Activated CD4-positive, CD25-positive, alpha-beta regulatory T cell treated with anti-CD3 and anti-CD28 coated beads, Interleukin-2, amount 50 U/mL, for 24 hours (primary cell): ENCODE results near the gene TMCC2.

Experiments used
- ATAC-seq, 2 donors: fragments of 150-1000 bp; cut with Tn5 transposase; one replicate each; pipeline ENCODE4 v1.10.0; 2021; ENCODE audit warnings: mild to moderate bottlenecking in 1 of 2, moderate library complexity in 1 of 2

Gene TMCC2

DNA sequence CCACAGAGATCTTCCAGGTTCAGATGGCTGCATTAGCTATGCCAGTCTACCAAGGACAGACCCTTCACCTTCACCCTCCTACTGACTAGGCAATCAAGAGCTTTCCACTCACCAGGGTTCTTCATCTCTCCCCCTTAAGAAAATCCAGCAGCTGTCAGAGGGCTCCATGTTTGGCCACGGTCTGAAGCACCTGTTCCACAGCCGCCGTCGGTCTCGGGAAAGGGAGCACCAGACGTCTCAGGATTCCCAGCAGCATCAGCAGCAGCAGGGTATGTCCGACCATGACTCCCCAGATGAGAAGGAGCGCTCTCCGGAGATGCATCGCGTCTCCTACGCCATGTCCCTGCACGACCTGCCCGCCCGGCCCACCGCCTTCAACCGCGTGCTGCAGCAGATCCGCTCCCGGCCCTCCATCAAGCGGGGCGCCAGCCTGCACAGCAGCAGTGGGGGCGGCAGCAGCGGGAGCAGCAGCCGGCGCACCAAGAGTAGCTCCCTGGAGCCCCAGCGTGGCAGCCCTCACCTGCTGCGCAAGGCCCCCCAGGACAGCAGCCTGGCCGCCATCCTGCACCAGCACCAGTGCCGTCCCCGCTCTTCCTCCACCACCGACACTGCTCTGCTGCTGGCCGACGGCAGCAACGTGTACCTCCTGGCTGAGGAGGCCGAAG is 13.8 kb downstream of the TMCC2 start:
- ATAC-seq: no peak

DNA sequence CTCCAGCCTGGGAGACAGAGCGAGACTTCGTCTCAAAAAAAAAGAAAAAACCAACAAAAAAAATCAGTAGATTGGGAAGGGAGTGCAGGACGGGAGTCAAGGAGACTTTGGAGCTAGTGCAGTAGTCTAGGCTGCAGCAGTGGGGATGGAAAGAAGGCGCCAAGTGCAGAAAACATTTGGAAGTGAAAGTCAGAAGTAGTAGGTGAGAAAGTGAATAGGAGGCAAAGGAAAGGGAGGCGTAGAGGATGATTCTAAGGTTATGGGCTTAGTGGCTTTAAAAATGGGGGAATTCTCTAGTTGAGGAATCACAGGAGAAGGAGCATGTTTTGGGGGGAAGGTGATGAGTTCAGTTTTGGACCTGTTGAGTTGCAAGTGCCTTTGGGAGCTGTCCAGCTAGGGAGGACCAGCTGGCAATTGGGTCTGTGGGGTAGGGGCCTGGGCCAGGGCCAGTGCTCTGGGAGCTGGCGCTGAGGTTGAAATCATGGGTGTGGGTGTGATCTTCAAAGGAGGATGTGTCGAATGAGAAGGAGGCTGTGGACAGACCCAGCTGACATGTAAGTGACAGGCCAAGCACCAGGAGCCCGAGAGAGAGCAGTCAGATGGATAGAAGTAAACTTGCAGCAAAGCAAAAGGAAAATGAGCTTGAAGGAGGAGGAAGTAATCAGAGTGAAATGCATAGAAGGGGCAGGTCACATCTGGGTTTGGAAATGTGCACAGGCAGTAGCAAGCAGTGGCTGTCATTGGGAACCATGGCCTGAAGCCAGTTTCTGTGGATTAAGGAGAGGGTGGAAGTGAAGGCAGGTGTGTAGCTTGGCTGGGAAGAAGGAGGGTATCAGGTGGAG is 15.8 kb downstream of the TMCC2 start:
- ATAC-seq: no peak

DNA sequence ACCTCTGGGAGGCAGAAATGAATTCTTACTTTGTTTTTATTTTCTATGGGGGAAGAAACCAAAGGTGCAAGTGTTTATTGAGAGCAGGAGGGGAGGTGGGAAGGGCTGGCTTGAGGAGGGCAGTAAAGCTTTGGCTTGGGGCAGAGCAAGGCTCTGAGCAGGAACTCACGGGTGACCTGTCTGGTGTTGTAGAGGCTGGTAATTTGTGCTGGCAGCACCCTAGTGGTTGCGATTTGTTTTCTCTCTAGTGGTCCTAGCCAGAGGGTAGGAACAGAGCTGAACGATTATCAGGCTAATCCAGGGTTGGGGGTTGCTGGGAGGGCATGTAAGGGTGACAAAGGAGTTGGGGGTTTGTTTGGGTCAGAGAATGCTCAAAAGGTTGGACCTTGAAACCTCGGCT is 16.6 kb downstream of the TMCC2 start:
- no peak for ATAC-seq

DNA sequence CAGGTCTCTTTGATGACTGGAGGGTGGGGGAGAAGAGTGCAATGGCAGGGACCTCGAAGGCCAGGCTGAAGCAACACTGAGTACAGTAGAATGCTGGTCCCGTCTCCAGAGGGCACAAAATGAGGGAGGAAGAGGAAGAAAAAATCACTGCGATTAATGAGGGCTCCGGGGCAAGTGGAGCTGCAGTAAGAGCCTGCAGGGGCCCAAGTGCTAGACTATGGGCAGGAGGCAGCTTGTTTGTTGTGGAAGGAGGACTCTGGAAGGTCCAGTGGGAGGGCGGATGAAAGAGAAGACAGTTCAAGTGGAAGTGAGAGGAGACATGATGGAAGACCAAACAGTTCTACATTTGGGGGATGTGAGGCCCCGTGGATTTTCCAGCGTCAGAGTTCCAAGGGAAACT is 17.4 kb downstream of the TMCC2 start:
- no peak for ATAC-seq

DNA sequence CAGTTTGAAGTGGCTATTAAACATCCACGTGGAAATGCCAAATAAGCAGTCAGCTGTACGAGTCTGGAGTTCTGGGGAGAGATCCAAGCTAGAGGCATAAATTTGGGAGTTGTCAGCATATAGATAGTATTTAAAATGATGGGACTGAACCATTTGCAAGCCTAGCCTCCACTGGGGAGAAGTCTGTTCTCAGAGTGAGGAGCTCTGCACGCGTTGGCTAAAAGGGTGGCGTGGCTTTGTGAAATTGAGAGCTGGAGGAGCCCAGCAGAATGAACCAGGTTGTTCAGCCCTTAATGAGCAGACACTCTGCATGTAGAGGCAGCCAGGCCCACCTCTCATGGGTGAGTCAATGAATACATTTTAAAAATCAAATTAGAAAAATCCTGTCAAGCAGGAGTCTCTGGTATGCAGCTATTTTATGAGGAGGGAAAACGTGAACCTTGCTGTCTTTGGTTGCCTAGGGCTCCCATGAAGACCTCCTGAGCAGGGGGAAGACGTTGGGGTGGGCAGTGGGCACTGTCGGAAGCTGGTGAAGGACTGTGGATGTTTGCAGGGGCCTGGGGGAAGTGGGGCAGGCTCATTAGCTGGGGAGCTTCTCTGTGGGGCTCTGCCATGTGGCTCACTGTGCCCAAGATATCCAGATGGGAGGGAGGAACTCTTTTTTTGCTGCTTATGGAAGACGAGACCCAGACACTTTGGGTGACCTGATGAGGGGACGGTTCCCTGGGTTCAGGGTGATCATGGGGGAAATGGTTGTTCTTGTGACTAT is 18.8 kb downstream of the TMCC2 start:
- no peak for ATAC-seq

DNA sequence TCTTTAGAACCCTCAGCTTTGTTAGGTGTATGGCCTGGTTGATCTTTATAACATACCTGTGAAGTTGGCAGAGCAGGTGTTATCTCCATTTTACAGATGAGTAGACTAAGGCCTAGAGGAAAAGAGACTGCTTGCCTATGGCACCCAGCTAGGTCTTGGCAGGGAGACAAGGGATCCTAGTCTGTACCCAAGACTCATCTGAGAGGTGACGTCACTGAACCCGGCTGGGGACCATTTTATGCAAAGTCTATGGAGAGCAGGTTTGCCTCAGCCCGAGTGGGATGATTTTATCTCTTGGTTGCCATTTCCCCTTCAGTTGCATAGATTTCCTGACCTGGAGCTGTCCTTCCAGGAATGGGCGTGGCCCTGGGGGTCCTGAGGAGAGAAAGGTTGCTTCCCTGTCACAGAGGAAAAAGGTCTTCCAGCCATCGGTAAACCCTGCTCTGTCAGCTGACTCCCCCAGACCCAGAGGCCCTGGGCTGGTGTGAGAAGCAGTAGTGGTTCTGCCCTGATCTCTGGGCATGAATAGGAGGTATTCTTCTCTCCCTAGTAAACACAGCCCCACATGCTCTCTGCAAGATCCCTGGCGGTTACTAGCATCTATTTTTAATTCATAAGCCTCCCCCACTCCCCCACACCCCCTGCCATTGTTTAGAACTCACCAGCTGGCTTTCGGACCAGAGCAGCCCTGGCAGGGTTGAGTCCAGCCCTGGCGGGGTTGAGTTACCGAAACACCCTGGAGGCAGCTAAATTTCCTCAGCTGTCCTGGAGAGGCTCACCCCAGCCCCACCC is 19.6 kb downstream of the TMCC2 start:
- ATAC-seq: no peak

DNA sequence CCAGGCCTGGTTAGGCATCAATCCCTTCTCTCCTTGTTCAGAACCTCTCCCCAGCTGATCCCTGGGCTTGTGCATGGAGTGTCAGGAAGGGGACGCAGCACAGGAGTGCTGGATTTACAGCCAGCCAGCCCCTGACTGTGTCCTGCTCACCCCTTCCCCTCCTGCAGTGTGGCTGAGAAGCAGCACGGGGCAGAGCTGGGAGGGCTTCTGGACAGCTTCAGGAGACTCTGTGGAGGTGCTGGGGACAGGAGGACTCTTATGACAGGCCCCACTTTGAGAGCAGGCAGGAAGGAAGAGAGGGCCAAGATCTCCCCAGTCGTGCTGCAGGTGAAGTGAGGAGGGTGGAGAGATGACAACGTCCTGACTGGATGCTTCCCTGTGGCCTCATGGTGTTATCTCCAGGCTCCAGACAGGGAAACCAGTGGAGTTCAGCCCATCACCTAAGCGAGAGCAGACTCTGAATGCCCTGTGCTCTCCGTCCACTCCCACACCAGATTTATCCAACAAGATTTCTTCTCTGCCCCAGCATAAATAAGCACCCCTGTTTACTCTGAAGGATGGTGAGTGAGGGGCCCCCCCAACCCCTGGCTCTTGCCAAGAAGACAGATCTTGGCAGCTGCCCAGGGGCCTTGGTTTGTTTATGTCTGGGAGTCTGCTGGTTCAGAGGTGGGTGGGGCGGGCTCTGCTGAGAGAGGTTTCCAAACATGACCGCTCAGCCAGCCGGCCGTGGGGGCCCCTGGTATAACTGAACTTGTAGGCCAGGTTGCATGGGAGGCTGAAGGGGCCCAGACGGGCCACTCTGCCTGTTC is 21.3 kb downstream of the TMCC2 start:
- no peak for ATAC-seq

DNA sequence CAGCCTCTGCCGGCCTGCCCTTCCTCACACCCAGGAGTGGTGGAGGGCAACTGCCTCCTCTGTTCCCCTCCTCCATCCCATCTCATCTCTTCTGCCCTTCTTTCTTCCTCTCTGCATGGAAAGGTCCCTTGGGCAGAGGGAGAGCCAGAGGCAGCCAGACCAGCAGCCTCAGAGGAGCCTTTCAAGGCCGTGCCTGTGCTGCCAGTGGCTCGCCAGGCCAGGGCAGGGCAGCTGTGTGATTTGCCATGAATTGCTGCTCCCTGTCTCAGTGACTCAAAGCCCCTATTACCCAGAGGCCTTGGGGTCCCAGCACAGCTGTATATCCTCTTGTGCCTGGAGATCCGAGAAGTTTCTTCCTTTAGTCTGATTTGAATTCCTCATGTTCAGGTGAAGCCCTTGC is 21.9 kb downstream of the TMCC2 start:
- ATAC-seq: no peak

DNA sequence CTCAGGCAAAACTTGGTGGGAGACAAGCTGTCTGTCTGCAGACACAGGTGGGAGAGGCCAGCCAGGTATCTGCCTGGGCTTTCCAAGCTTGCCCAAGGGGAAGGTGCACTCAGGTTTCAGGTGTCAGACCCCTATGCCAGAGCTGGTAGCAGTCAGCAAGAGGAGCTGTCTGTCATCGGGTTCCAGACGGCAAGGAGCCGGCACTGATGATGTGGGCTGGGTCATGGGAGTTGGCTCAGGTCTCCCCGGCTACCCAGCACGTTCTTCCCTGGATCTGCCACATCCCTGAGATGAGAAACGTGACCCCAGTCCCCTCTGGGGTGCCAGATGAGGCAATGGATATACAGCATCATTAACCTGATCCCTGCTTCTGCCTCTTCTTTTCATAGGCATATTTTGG is 23.0 kb downstream of the TMCC2 start:
- ATAC-seq: no peak

DNA sequence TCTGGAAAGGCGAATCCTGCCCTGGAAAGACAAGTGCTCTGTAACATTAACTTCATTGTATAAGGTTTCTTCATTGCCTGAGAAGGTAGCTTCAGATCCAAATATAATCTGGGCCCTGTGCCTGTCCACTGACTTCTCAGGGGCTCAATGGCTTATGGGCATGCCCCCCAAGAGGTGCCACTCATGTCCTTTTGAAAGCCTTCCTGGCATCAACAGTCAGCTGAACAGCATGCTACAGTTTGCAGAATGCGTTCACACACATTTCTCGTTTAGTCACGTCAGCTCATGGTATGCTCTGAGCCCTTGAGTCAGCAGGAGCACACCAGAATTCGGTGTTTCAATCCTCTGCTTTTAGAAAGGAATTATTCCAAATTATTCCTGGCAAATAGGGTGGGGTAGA is 23.8 kb downstream of the TMCC2 start:
- no peak for ATAC-seq

DNA sequence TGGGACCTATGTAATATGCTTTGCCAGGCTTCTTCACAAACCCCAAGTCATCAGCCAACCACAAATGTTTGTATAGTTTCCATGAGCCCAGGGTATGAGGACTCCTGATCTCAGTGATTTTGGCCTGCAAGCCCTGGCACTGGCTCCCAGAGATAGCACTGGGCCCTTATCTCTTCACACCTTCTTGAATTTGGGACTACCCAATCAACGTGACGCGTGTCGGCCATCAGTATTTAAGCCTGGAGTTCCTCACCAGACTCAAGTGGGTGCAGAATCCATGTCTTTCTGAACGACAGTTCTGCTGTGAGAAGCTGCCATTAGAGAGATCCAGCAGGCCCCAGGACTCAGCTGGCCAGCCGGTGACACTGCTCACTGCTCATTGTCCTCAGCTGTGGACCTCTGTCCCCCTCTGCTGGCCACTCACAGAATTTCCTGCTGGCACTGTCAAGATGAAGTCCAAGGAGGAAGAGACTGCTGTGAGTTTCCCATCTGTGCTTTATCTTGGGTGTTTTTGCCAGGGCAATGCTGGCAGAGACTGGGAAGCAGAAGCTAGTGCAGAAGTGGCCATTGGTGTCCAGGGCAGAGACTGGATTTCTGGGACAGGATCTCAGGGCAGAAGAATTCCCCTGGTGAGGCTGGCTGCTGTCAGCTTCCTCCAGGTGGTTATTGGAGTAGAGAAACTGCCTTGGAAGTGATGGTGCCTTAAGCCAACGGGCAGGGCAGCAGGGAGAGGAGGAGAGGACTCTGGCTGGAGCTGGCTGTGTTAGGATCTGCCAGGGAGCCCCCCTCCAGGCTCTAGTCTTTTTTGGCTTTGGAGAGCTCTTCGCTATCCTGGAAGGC is 28.4 kb downstream of the TMCC2 start:
- peak; percentile 88 to 94 for ATAC-seq

DNA sequence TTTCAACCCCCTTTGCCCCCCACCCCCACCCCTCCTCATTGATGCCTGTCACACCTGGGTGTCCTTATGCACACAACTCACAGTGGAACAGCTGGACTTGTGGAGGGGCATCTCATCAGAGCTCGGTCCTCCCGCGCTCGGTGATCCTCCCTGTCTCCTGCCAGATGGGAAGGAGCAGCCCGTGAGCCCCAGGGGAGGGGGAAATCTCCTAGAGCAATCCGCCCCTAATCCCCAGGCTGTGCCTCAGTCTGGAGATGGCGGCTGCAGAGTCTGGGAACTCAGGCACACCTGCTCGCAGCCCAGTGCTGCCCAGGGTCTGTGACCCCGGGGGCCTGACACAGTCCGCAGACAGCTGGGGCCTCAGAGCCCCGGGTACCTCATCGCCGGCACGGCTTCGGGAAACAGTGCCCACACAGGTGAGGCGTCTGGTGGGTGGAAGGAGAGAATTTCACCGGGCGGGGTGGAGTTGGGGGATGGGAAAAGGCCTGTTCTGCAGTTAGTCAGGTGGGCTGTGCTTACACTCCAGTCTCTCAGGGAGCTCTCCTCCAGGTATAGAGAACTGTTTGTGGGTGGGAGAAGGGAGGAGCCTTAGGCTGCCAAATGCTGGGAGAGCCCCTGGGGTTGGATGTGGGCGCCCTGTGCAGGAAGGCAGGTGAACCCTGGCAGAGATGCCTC is 29.3 kb downstream of the TMCC2 start:
- ATAC-seq: no peak

DNA sequence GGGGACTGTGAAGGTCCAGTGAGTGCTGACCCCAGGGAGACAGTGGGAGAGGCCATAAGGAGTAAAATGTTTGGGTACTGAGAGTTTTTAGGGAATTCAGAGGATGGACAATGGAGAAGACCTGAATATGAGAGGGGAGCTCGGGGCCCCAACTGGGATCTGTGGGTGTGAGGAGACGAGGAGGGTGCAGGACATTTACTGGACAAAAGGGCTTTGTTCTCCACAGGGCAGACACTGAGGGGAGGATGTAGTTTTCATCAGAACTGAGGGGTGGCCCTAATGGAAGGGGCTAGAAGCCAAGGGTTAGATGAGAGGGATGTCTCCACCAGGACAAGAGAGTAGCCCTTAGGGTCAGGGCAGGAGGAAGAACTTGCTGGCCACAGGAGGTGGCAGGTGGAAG is 30.0 kb downstream of the TMCC2 start:
- ATAC-seq: no peak

DNA sequence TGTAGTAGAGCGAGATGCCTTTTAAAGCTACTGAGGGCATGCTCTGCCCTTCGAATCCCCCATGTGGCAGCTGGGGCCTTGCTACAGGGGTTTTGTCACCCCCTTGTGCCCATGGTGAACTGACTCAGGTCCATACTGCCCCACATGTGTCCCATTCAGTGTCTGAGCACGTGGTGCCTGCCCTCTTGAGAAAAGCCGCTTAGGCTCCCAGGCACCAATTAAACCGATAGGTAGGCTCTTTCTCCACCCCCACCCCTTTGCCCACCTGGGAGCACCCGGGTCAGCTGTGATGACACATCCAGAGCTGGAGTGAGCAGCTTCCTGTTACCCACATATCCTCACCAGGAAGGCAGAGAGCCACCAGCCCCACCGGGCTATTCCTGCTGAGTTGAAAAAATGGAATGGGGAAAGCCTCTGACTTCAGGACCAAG is 30.5 kb downstream of the TMCC2 start:
- no peak for ATAC-seq

DNA sequence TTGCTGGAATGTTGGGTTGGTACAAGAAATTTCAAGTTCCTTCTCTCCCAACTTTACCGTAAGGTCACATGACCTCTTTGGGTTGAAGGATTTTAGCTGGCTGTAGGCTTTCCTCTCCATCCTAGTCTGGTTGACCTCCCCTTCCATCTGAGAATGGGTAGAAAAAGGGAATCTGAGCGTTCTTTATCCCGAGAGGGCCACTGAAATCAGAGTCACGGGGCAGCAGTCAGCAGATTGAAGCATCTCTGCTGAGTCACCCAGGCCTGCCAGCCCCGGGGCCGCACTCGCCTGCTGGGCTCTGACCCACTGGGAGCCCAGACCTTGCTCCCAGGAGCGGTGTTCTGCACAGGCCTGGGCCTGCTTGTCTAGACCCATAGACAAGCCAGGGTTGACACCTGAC is 31.0 kb downstream of the TMCC2 start:
- ATAC-seq: no peak

DNA sequence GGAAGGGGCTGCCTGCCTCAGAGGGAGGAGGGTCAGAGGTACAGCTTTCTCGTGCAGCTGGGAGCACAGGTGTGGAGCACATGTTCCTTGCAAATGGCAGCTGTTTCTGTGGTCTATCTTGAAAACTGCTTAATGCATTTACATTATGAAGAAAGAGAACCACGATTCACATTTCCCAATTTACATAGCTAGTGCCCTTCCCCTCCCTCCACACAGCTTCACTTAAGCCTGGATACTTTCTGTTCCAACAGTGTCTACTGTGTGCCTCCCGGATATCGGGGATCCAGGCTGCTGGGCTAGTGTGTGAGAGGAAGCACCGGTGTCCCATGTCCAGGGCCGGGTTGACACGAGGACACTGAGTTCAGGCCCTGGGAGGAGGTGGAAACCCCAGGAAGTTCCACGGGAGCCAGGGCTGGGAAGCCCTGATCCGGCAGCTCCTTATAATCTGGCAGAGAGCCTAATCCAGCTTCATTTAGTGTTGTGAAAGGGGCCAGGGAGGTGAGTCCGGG is 31.6 kb downstream of the TMCC2 start:
- ATAC-seq: no peak

DNA sequence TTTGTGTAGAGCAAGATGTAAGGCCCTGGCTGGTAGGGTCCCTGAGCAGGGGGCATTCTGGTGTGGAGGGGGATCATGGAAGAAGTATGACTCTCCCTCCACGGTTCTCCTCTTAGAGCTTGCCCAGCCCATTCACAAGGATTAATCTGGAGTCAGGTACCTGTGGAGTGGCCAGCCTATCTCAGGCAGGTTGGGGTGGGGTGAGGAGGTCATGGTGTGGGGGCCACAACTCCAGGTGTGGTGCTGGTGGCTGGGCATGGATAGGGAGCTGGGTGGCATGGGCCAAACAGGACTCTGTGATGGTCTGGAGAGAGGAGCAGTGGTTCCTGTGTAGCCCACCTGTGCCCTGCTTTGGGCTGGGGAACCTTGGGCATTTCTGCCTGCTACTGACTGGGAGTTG is 32.3 kb downstream of the TMCC2 start:
- no peak for ATAC-seq

DNA sequence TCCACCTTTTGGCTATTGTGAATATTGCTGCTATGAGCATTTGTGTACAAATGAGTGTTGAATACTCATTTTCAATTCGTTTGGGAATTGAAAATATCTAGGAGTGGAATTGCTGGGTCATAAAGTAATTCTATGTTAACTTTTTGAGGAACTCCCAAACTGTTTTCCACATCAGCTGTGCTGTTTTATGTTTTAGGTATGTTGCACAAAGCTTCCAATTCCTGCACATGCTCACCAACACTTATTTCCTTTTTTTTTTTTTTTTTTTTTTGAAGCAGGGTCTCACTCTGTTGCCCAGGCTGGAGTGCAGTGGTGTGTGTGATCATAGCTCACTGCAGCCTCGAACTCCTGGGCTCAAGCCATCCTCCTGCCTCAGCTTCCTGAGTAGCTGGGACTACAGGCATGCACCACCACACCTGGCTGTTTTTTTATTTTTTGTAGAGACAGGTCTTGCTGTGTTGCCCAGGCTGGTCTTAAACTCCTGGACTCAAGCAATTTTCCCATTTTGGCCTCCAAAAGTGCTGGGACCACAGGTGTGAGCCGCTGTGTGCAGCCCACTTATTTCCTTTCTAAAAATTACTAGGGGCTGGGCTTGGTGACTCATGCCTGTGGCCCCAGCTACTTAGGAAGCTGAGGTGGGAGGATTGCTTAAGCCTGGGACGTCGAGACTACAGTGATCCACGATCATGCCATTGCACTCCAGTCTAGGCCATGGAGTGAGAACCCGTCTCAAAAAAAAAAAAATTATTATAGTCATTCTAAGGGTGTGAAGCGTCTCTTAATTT is 33.4 kb downstream of the TMCC2 start:
- no peak for ATAC-seq

DNA sequence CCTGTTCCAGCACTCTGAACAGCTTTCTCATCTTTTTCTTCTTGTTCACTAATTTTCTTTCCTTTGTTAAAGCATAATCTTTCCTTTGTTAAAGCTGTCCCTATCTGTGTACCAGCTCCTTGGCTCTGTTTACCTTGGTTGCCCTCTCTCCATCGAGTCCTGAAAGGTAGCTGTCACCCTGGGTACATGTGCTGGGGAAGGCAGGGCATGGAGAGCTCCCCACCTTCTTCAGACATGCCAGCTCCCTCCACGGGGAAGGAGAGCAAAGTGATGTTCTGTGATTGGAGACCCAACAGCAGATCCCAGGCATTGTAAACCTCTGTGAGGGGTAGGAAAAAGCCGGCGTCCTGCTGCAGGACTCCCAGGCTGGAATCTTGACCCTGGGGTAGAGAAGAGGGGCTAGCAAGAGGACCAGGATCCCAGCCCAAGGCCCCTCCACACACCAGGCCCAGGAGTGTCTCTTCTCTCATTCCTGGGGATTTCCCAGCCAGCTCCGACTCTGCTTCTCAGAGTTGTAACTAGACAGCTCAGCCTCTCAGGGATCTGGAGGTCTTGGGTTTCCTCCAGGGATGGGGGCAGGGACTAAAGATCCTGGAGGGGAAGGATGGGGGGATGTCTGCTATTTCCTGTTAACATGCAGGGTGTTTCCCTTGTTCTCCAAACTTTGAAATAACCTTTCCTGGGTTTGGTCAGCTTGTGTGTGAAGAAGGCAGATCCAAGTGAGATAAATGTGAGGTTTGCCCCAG is 34.4 kb downstream of the TMCC2 start:
- no peak for ATAC-seq
